Vagina (tissue), 2 donors: ENCODE data around the gene AFAP1.

Experiments
- POLR2A ChIP-seq, 2 donors: fragments of 450-650 bp; IDR thresholded peaks; one replicate each; pipeline ENCODE4 v1.6.1; 2017; ENCODE audit warnings: antibody characterized with exemption in 2 of 2, mild to moderate bottlenecking in 2 of 2, moderate library complexity in 2 of 2
- POLR2AphosphoS5 ChIP-seq, 2 donors: sonication (generic); formaldehyde crosslinking; IDR thresholded peaks; one replicate each; pipeline ENCODE4 v1.9.0; 2017; ENCODE audit warnings: antibody characterized with exemption in 2 of 2, mild to moderate bottlenecking in 2 of 2, low read depth in 1 of 2; ENCODE audit not compliant: insufficient read depth in 1 of 2
- TF ChIP-seq, protein P1 (sequence below), 3 experiments: fragments of 450-650 bp in 2 of 3; fragments of 200-600 bp in 1 of 3; sonication (generic) in 1 of 3; IDR thresholded peaks; one replicate each; pipeline ENCODE4 v1.5.1; 2017 to 2019; ENCODE audit warnings: antibody characterized with exemption in 3 of 3, mild to moderate bottlenecking in 2 of 3, moderate library complexity in 2 of 3

DNA sequence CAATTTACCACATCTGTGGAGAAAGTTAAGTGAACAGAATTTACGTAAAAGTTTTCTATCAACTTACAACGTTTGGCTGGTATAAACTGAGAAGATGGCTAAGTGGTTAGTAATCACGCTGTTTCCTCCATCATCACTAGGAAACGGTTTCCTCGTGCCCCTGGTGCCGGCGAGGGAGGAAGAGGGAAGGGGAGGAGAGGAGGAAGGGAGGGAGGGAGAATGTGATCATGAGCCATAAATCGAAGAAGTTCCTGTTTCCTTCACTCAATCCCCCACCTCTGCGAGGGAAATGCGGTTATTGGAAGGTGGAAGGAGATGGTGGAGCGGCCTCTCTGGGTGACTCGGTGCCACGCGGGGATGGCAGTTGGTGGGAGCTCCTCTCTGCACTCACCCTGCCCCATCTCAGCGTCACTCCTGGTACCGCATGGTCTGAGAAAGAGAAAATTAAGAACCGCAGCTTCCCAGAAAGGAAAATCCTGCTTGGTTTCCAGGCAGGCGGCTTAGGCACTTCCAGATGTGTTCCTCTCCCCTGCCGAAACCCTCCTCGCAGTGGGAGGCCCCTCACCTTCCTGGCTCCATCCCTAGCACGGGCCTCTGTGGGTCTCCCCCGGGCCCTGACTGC is 216.8 kb downstream of the AFAP1 start:
- TF ChIP-seq, protein P1, sequence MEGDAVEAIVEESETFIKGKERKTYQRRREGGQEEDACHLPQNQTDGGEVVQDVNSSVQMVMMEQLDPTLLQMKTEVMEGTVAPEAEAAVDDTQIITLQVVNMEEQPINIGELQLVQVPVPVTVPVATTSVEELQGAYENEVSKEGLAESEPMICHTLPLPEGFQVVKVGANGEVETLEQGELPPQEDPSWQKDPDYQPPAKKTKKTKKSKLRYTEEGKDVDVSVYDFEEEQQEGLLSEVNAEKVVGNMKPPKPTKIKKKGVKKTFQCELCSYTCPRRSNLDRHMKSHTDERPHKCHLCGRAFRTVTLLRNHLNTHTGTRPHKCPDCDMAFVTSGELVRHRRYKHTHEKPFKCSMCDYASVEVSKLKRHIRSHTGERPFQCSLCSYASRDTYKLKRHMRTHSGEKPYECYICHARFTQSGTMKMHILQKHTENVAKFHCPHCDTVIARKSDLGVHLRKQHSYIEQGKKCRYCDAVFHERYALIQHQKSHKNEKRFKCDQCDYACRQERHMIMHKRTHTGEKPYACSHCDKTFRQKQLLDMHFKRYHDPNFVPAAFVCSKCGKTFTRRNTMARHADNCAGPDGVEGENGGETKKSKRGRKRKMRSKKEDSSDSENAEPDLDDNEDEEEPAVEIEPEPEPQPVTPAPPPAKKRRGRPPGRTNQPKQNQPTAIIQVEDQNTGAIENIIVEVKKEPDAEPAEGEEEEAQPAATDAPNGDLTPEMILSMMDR (IDR thresholded peaks at IDR 0.05), result no peak
- no peak for TF ChIP-seq POLR2A (IDR thresholded peaks at IDR 0.05)
- no peak for TF ChIP-seq POLR2AphosphoS5 (IDR thresholded peaks at IDR 0.05; ENCODE audit: insufficient read depth in 1 of 2, low read depth in 1 of 2)
